Activated T-helper 1 cell treated with Interleukin-2 at 50 U/mL for 16 hours (primary cell): Measurements from ENCODE around the gene MYLK.
"Not testable (repeated sequence)": the region's sequence is repeated elsewhere in the genome, so short reads cannot be mapped to it uniquely, and the experiment has no call there.

Source experiments
- DNase-seq: peaks from one replicate; pipeline ENCODE4 v3.0.0-alpha.2; 2020; ENCODE audit warnings: low read depth

MYLK gene

GRCh38 chr3:123722456-123722855 lies 161.7 kb downstream of the MYLK start:
- DNase-seq: no peak

DNA sequence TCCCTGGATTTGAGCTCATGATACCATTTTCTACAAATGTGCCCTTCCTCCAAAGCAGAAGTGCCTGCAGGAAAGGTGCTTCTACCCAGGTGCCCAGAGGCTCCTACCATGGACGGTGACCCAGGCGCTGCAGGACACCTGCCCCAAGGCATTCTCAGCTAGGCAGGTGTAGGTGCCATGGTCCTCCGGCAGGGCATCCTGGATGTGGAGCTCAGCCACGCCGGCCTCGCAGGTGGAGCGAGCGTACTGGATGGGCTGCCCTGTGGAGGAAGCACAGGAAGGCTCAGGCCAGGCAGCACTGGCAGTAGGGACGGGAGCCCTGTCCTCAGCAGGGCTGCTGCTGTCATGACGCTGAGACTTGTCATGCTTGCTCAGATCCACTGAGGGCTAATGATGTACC lies 162.1 kb downstream of the MYLK start:
- DNase-seq: no peak

DNA sequence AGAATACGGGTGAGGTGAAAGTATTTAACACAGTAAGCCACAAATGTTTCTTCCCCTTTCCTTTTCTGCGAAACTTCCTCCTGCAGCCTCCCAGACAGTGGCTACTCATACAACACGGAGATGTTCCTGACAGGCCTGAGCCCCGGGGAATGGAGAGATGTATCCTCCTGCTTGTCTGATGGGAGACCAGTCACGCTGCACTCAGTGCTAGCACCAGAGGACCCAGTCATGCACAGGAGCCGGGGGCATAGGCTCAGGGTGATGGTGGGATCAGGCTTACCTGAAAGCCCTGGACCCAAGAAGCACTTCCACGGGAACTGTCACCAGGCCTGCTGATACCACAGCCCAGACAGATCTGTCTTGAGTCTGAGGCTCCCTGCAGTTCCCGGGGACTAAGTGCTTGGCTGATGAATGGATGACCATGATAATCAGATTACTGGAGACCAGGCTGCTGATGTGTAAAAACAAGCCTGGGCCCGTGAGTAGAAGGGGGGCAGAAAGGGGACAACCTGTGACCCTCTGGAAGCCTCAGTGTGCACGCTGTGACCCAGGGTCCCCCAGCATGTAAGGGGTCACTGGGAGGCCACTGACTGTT lies 162.9 kb downstream of the MYLK start:
- DNase-seq: not testable (repeated sequence)

GRCh38 chr3:123720638-123721037 lies 163.5 kb downstream of the MYLK start:
- DNase-seq: no peak

DNA sequence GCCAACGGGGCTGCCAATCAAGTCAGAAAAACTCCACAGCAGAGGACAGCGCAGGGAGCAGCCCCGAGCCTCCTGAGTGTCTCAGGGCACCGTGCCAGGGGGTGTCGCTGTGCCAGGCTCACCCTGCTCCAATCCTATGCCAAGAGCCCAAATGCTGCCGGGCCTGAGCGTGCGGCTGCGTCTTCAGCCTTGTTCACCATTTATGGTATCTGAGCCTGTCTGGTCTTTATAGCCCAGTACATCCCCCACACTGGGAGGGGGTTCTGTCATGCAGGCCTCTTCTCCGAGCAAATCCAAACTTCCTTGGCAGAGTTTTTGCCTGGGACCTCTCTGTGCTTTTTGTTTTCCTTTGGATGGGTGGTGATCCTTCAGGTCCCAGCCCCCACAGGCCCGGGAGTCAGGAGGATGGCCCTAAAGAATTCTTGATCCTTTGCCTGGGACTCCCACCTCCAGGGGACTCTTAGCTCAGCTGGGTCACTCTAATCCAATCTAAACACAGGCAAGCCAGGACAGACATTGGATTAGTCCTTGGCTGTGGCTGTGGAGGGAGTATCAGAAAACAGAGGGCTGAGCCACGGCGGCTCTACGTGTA lies 164.2 kb downstream of the MYLK start:
- DNase-seq: no peak

- not testable (repeated sequence) for DNase-seq
Measured at GRCh38 chr3:123719061-123719756, 164.9 kb downstream of the MYLK start.

- no peak for DNase-seq
Measured at GRCh38 chr3:123718108-123718507, 166.0 kb downstream of the MYLK start.

DNA sequence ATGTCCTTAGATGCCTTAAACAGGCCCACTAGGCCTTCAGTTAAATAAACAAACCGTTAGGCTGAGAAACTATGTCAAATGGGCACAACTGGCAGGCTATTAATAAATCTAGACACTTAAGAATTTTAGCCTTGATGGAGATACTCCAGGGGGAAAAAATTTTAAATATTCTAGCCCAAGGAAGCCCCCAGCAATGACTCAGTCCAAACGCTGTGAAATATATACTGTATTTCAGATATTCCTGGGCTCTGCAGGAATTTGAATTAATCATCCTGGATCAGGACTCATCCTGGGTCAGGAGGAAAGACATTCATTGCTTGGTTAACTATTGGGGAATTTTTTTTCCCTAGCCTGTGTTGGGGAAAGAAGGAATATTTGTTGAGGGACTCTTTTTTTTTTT lies 166.7 kb downstream of the MYLK start:
- DNase-seq: not testable (repeated sequence)

DNA sequence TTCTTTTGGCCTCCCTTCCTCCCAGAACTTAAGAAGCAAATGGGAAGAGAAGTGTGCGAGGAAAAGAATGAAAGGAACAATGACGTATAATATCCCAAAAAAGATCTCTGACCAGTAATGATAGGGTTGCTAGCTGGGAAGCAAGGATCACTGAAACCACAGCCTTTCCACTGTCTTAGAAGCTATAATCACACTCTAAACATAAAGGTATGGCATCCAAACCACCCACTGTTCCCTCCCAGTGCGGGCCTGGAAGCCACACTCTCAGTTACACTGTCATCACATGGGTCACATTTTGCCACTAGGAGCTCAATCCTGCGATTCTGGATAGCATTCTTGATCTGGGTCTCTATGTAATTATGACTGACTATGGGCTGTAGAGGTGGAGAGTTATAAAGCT lies 167.7 kb downstream of the MYLK start:
- DNase-seq: no peak

DNA sequence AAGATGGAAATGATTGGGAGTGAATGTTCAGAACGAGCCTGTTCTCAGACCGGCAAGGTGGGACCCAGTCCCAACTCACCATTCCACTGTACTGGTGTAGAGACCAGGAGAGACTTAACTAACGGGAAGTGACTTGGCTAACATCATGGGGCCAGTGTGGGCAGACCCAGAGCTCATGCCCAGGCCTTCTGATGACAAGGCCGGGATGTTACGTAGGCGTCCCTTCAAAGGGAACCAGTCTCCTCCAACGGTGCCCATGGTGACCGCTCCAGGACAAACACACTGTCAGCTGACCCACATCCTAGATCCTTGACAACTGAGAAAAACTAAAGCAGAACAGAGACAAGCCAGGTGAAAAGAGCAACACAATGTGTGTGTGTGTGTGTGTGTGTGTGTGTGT lies 170.9 kb downstream of the MYLK start:
- DNase-seq: no peak

GRCh38 chr3:123712077-123712860 lies 171.9 kb downstream of the MYLK start:
- no peak for DNase-seq

DNA sequence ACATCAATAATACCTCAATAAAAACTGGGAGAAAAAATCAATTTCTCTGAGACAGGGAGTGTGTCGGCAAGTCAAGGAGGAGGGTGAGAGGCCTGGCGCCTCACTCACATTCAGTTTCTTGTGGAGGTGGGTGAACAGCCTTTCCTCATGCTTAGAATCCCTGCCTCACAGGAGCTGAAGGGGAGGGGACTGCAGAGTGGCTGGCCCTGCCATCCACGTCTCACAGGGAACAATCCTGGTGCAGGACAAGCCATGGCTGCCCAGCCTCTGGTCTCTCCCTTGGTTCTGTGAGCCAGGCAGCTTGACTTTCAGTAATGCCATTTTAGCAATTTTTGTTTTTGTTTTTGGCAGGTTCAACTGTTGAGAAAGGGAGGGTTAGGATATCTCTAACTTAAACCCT lies 172.8 kb downstream of the MYLK start:
- no peak for DNase-seq

GRCh38 chr3:123708531-123708930 lies 175.6 kb downstream of the MYLK start:
- no peak for DNase-seq

- DNase-seq: not testable (repeated sequence)
Measured at GRCh38 chr3:123707641-123708040, 176.5 kb downstream of the MYLK start.

DNA sequence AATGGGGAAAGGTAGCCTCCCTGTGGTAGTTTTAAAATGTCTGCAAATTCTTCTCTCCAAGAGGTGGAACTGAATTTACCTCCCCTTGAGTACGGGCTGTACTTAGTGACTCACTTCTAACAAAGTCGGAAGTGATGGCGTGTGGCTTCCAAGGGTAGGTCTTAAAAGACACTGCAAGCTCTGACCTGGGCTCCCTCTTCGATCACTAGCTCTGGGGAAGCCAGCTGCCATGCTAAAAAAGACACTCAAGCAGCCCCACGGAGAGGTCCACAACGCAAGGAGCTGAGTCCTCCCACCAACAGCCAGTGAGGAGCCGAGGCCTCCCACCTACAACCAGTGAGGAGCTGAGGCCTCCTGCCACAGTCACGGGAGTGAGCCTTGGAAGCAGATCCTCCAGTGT lies 177.3 kb downstream of the MYLK start:
- DNase-seq: no peak

GRCh38 chr3:123705488-123706285 lies 178.4 kb downstream of the MYLK start:
- no peak for DNase-seq

DNA sequence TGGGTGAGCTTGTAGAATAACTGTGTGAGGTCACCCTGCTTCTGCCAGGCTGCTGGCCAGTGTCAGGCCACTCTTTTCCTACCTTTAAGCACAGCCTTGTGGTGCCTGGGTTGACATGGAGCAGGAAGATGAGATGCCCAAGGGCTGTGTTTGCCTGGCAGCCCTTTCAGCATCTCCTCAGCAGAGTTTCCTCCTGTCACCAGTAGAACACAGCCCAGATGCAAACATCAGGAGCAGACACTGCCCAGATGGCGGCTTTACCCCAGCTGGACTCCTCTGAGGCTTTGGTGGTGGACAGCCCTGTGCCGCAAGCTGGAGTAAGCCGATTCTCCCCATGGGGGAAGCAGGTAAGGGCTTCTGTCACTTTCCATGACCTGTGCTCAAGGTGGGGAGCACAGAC lies 180.5 kb downstream of the MYLK start:
- not testable (repeated sequence) for DNase-seq

DNA sequence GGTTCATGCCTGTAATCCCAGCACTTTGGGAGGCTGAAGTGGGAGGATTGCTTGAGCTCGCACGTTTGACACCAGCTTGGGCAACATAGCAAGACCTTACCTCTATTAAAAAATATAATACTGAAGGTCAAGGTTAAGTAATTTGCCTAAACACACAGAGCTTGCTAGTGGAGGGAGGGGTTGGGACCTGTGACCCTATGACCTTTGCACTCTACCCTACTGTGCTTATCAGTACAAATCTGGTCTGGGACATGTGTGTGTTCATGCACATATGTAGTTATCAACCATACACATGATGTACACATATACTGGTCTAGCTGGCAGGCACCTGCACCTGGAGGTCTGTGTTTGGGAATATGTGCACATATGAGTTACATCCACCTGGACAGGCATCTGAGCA lies 181.4 kb downstream of the MYLK start:
- no peak for DNase-seq

- not testable (repeated sequence) for DNase-seq
Measured at GRCh38 chr3:123702057-123702456, 182.1 kb downstream of the MYLK start.

GRCh38 chr3:123700791-123701722 lies 183.1 kb downstream of the MYLK start:
- DNase-seq: no peak

DNA sequence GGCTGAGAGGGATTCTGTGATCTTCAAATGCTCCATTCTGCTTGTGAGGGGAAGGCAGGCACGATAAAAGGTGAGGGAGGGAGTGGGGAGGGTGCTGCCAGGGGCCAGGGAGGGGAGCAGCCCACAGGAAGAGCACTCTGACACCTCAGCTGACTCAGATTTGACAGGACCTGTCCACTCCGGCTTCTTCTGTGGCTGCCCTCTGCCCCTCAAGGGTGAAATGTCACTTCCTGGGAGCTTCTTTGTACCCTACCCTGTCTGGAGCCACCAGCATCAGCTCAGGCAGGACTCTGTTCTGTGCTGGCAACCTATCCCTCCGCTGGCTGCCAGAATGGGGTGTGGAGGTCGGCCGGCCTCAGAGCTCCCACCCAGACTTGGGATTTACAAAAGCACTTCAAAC lies 185.3 kb downstream of the MYLK start:
- DNase-seq: no peak
